NCI-H2196 treated with DMSO at 0.1 percent for 48 hours (cell line): ENCODE measurements around the gene GOLIM4.
"Not testable (repeated sequence)": the region's sequence is repeated elsewhere in the genome, so short reads cannot be mapped to it uniquely, and the experiment has no call there.

Experiments used
- DNase-seq: peaks from one replicate; lab custom pipeline; 2025; ENCODE audit not compliant: unreplicated experiment; lab: John Stamatoyannopoulos, UW

GOLIM4 gene, protein sequence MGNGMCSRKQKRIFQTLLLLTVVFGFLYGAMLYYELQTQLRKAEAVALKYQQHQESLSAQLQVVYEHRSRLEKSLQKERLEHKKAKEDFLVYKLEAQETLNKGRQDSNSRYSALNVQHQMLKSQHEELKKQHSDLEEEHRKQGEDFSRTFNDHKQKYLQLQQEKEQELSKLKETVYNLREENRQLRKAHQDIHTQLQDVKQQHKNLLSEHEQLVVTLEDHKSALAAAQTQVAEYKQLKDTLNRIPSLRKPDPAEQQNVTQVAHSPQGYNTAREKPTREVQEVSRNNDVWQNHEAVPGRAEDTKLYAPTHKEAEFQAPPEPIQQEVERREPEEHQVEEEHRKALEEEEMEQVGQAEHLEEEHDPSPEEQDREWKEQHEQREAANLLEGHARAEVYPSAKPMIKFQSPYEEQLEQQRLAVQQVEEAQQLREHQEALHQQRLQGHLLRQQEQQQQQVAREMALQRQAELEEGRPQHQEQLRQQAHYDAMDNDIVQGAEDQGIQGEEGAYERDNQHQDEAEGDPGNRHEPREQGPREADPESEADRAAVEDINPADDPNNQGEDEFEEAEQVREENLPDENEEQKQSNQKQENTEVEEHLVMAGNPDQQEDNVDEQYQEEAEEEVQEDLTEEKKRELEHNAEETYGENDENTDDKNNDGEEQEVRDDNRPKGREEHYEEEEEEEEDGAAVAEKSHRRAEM

DNA sequence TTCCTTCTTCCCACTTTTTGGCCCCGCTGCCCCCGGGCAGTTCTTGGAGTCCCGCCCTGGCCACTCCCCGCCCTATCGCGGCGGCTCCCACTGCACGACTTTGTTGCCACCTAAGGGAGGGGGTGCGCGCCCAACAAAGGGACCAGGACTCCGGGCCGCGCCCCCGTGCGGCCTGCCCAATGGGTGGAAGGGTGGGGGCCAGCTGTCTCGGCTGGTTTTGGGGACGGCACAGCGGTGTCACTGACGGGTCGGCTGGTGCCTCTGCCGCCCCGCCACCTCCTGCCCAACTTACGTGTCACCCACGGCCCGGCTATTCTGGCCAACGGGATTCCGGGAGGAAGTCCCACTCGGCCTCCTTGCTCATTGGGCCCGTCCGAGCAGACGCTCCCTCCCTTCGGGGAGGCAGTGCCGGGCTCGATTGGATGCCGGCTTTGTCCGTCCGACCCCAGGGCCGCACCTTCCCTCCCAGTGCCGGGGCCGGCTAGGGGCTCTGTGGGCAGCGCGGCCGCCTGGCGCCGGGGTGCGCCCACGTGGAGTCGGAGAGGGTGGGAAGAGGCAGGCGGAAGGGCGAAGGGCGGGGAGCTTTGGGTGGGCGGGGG lies at the start of gene GOLIM4:
Gene GOLIM4, minus strand, starts transcription at position 314 of the 599 bp plus-strand sequence. CDS start 639 bp downstream, outside the sequence.
- DNase-seq, result peak; percentile 96

DNA sequence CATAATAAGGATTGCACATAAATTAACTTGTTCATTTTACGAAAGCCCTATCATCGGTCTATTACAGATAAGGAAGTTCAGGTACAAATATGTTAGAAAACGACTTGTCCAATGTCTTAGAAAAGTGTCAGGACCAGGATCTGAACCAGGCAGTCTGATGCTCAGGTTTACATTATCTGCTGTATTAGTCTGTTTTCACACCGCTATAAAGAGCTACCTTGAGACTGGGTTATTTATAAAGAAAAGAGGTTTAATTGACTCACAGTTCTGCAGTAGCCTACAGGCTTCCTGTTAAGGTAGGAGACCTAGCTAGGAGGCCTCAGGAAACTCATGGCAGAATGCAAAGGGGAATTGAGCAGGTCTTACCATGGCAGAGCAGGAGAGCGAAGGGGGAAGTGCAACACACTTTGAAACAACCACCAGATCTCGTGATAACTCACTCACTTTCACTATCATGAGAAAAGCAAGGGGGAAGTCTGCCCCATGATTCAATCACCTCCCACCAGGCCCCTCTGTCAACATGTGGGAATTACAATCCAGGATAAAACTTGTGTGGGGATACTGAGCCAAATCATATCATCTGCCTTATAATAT lies 45.8 kb upstream of the GOLIM4 start:
- DNase-seq, result no peak

DNA sequence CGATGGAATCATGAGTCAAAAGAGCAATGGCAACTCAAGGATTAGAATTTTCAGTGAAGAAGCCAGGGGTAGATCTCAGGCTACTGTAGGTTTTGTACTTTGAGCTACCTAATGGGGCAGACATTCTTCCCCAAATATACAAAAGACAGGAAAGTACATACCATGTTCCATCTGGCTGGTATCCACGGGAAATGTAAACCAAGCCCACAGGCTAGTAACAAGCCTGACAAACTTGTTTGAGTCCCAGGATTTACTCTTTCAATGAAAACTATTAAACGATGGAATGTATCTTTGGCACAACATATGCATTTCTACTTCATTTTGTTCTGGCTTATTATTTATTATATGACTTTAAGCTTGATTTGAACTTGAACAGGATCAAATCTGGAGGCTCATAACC lies 44.2 kb upstream of the GOLIM4 start:
- DNase-seq, result no peak

DNA sequence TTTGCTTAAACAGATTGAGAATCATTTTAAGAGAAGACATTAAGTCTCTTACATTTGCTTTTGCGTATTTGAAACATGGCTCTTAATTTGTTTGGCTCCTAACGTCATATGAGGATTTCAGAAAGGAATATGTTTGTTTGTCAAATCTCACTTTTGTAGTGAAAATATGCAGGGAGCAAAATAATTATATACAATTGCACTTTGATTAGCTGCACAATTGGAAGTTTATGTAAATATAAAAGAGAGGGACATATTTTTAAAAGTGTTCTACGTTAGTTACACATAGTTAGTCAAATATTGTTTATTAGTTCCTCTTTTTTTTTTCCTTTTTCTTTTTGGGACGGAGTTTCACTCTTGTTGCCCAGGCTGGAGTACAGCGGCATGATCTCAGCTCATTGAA lies 42.7 kb upstream of the GOLIM4 start:
- DNase-seq, result no peak

DNA sequence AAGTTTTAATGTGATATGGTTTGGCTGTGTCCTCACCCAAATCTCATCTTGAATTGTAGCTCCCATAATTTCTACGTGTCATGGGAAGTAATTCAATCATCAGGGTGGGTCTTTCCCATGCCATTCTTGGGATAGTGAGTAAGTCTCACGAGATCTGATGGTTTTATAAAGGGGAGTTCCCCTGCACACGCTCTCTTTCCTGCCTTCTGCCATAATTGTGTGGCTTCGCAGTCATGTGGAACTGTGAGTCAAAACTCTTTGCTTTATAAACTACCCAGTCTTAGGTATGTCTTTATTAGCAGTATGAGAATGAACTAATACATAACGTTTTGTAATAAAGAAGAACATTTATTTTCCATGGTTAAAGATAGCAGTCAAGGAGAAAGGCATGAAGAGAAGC lies 39.2 kb upstream of the GOLIM4 start:
- no peak for DNase-seq

DNA sequence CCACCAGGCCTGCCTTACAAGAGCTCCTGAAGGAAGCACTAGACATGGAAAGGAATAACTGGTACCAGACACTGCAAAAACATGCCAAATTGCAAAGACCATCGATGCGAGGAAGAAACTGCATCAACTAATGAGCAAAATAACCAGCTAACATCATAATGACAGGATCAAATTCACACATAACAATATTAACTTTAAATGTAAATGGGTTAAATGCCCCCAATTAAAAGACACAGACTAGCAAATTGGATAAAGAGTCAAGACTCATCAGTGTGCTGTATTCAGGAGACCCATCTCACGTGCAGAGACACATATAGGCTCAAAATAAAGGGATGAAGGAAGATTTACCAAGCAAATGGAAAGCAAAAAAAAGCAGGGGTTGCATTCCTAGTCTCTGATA lies 34.5 kb upstream of the GOLIM4 start:
- not testable (repeated sequence) for DNase-seq

DNA sequence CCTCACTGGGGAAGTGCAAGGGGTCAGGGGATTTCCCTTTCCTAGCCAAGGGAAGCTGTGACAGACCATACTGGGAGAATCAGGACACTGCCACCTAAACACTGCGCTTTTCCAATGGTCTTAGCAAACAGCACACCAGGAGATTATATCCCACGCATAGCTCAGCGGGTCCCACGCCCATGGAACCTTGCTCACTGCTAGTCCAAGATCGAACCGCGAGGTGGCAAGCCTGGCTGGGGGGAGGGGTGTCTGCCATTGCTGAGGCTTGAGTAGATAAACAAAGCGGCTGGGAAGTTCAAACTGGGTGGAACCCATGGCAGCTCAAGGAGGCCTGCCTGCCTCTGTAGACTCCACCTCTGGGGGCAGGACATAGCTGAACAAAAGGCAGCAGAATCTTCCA lies 32.7 kb upstream of the GOLIM4 start:
- DNase-seq, result not testable (repeated sequence)

DNA sequence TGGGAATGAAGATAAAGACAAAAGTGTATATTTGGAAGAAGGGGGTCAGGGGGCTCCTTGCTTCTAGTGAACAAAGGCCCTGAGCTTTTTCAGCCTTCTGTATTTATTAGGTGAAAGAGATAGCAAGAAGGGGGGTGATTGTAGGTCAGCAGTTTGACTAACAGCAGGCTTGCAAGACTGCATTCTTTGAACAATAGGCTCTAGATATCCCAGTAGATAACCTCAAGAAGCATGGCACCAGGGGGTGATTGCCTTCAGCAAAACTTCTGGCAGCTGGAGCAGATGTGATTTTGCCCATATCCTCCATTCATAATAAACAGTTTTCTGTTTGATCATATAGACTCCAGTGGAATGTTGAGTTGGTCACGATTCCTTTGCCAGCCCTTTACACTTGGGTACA lies 31.7 kb upstream of the GOLIM4 start:
- DNase-seq, result no peak

DNA sequence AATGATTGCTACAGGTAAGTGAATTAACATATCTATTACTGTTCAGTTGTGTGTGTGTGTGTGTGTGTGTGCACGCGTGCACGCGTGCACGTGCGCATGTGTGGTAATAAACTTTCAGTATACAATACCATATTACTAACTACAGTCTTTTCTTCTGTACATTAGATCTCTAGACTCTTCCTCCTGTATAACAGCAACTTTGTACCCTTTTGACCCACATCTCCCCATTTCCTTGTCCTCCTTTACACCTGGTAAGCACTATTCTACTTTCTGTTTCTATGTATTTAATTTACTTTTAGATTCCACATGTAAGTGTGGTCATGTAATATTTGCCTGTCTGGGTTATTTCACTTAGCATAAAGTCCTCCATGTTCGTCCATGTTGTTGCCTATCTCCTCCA lies 29.1 kb upstream of the GOLIM4 start:
- no peak for DNase-seq

DNA sequence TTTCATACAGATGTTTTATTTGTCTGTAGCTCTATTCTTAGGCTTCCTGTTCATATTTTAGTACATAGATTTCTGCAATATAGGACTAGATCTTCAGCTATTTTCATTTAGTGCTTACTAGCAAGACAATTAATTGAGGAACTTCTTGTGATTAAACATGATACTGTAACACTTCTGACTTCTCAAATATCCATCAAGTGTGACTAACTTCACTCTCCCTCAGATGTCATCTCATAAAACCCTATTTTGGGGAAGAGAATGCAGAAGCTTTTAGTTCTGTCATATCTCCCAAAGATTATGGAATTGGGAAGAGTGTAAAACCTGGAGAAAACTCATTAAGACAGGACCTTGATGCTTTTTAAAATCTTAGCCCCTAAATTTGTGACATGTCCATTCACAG lies 28.6 kb upstream of the GOLIM4 start:
- no peak for DNase-seq

DNA sequence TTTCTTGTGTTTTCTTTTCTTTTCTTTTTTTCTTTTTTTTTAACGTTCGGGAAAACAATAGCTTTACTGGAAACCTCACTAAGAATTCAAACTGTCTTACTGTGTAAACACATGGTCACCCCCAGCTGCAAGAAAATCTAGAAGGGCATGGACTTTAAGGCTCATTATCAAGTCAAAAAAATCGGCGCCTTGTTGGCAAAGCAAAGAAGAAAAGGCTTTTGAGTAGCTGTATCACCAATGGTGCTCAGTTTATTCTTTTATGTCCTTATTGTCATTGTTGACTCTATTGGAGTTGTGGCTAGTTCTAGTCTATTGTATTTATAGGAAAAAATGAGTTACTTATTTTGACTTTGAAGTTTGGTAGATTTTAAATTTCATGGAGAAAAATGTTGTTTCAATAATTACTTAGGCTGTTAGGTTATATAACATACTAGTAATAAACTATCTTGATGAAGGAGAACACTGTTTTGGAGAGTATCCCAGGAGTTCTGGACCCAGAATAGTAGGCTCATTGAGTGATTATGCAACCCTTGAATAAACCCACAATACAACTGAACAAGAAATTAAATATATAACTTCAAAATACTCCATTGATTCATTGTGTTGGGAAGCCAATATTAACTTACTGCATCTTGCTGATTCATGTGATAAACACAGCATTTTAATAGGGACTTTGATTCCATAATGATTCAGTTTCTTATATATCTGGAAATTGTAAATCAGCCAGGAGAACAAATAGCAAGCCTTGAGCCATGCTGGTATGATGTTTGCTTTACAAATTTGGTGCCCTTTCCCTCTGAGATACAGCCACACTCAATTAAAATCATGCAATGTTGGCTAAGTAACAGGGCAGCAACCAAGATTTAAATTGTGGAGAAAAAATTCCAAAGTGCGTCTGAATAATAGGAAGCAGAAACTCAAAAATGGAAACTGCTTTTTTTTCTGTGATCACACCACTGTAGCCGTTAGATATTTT lies 27.8 kb upstream of the GOLIM4 start:
- DNase-seq, result no peak

DNA sequence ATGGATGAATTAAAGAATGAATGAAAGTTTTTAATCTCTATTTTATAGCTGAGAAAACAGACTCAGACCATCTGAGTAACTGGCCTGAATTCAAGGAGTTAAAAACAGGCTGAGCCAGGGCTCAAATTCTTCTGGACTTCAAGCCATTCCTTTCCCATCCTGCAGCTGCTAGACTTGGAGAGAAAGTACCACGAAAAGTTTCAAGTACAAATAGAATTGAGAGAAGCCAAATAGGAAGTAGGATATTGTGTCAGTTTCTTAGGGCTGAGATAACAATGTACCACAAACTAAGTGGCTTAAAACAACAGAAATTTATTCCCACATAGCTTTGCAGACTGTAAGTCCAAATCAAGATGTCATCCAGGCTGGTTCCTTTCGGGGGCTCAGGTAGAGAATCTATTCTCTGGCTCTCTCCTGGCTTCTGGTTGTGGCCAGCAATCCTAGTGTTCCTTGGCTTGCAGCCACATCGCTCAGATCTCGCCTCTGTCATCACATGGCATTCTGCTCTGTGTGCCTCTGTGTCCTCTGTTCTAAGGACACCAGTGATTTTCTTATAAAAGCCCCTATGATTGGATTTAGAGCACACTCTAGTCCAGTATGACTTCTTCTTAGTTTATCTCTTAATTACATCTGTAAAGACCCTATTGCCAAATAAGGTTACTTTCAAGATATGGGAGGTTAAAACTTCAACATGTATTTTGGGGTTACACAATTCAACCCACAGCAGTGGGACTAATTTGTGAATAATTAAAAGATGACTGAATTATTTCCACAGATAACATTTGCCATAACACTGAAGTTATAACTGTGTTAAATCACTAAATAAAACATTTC lies 25.7 kb upstream of the GOLIM4 start:
- no peak for DNase-seq

DNA sequence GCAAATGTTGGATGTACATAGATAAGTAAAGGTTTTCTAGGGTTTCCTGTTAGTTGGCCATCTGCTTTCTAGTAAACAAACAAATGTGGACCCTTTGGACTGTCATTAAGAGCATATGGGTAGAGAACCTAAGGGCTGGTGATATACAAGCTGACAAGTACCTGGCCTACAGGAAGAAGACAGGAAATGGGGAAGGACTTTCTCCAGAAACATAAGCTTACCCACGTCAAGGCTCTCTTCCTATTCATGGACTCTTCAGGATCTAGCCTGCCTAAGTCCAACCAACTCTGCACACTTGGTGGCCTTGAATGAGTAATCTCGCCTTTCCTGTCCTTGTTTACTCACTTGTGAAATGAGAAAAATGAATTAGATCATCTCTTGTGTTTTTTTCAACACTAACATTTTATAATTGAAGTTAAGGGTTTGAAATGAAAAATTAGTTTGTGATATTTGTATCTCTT lies 22.2 kb upstream of the GOLIM4 start:
- DNase-seq, result no peak

DNA sequence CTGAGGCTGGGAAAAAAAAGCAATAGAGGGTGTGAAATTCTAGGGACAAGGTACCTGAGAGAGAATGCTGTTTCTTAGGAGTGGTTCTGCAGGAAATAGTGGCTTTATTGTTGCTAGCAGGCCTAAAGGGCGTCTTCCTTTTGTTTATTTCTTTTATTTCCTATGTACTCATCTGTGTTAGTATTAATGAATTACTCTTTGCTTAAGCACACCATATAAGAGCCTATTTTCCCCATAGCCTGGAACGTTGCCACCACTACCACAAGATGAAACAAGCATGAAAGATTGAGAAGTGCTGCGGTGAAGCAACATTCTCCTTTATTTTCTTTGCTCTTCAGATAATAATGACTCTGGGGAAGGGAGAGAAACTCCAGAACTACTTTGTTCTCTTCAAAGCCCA lies 21.3 kb upstream of the GOLIM4 start:
- peak; percentile 30 for DNase-seq

DNA sequence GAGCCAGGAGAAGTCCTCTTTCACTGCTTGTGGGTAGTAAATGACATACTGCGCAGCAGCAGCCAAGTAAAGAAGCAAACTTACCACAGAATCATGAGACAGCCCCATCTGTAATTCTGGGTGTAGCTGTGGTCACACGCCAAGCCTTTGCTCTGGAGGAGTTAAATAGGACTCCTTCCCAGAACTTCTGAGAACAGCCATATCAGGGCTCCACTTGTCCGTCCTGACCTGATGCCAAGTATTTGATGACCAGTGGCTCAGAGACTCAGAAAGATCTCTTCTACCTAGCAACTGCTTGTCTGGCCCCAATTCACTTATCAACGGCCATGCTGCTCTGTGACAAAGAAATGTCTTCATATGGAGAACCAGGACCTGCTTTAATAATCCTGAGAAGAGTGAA lies 20.6 kb upstream of the GOLIM4 start:
- DNase-seq, result peak; percentile 40

DNA sequence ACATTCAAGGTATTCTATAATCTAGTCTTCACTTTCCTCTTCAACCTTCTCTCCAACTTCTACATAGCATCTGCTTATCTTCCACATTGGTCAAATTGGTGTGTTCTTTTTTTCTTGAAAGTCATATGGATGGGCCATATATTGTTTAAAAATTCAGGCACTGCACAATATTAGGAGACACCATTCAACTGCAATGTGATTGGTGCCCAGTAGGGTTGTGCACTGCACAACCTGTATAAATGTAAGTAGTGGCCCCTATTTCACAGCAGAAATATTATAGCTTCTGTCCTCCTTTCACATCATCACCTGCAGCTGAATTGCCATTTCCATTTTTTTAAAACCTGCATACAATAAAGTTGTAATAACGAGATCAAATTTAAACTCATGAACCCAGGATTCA lies 18.1 kb upstream of the GOLIM4 start:
- no peak for DNase-seq

DNA sequence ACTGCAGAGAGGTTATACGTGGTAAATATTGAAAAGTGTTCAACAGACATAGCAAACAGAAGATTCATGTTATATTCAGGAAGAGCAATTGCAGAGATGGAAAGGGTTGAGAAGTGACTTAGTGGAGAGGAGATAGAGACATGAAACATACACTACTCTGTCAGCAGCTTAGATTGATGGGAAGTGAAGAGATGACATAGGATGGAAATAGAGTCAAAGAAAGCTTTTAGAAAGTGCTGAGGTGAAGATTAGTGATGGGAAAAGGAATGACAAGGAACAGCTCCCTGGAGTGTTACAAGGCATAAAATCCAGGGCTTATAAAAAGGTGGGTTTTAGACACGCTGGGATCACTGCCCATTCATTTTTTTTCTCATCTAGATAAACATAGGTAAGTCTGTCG lies 17.2 kb upstream of the GOLIM4 start:
- no peak for DNase-seq

DNA sequence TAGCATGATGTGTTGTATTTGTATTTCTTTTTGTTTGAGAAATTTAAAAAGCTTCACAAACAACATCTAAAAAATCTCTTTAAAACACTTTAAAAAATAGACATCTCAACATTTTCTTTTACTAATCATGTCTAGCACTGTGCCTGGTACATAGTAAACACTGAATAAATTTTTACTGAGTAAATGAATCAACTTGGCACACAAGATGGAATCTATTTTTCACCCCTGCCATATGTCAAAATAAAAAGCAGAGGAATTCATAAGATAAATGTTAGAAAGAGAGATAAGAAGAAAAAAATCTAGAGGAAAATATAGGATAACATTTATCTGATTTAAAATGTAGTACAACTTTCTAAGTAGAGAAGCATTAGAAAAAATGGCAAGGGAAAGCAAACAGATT lies 8.6 kb upstream of the GOLIM4 start:
- DNase-seq, result no peak

DNA sequence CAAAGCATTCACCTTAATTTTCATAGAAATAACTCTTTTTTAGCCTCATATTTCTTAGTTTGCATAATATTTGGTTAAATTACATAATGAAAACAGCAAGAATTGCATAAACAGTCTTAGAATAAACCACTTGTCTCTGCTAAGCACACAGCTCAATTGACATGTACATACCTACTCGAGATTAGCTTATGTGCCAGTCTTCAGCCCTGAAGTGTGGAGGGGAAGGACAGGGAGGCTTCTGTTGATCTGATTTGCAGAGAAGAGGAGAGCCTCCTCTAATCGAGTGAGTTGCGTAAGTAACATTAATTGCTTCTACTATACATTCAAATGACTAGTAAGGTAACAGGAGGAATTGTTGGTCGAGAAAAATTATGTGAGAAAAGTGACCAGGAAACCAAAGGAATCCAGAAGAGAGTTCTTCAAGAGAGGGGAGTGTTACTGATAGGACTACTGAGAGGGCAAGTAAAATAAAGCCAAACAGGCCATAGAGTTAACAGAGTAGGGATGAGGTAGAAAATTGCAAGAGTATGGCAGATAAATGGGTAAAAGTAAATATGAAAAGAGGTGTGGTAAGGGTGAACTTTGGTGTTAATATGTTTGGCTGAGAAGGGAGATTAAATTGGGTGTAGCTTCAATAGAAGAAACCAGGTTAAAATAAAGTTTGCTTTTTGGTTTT lies 7.1 kb upstream of the GOLIM4 start:
- DNase-seq, result no peak
